Activated T-cell treated with anti-CD3 and anti-CD28 coated beads for 48 hours (primary cell): ENCODE data around the gene ZNF709.
"Not testable (repeated sequence)": the region's sequence is repeated elsewhere in the genome, so short reads cannot be mapped to it uniquely, and the experiment has no call there.

ENCODE experiments used
- DNase-seq: peaks from one replicate; pipeline ENCODE4 v3.0.0-alpha.2; 2020; ENCODE audit warnings: low read depth

Gene ZNF709

DNA sequence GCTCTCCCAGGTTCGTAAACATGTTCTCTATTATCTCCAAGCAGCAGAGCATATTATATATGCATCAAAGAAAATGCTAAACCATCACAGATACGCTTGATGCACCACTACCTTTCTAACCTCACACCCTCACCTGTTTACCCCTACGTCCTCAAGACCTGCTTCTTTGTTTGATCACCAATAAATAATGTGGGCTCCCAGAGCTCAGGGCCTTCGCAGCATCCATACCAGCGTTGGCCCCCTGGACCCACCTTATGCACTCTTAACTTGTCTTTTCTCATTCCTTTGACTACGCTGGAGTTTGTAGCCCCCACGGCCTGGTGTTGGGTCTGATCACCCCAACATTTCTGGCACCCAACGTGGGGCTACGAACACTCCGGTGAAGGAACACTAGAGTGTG is 33.8 kb downstream of the ZNF709 start:
- no peak for DNase-seq

- no peak for DNase-seq
Observed at GRCh38 chr19:12448808-12449207, 35.8 kb downstream of the ZNF709 start.

DNA sequence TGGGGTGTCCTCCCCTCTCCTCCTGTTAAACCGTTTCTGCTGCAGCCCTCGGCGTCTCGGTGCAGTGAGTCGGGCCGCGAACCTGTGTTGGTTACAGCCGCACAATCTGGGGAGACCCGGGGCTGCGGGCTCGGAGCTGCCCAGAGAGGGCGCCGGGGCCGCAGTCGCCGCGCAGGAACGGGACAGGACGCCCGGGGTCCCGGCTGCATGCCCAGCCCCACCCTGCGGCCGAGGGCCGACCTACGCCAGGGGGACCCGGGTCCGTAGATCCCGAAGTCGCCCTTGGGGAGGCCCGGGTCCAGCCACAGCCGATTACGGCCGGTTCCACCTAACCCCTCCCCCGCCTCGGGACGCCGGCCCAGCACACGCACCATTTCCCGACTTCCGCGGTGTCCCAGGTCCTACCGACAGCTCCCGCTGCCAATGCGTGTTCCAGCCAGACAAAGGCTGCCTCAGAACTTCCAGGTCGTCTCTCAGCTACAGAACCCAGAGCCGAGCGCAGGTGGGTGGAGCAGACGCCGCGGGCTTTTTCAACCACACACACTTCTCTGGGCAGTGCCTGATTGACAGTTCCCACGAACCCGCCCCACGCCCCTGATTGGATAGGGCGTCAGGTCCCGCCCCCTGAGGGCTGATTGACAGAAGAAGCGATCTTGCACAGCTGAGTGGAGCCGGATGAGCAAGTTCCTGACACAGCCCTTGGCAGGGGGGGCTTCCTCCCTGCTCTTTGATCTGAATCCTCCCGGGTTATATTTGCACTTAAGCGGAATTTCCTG is 43.9 kb downstream of the ZNF709 start, which contains the start of gene ZNF443:
Gene ZNF443 (minus strand): TSS at position 481 of the 776 bp plus-strand sequence. CDS start 107 bp downstream, at position 374.
- peak; percentile 99 for DNase-seq

- DNase-seq, result peak; percentile 50
Observed at GRCh38 chr19:12439686-12440540, 44.7 kb downstream of the ZNF709 start.

GRCh38 chr19:12430726-12431299 is 53.8 kb downstream of the ZNF709 start:
- not testable (repeated sequence) for DNase-seq

GRCh38 chr19:12425888-12426274 is 58.7 kb downstream of the ZNF709 start:
- no peak for DNase-seq

GRCh38 chr19:12425236-12425887 is 59.3 kb downstream of the ZNF709 start:
- DNase-seq, result no peak

DNA sequence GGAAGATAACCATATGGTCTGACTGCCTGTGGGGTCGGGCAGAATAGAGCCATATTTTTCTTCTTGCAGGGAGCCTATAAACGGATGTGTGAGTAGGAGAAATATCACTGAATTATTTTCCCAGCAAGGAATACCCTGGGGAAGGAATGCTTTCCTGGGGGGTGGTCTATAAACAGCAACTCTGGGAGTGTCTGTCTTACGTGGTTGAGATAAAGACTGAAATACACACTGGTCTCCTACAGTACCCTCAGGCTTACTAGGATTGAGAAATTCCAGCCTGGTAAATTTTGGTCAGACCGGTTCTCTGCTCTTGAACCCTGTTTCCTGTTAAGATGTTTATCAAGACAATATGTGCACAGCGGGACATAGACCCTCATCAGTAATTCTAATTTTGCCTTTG is 67.3 kb downstream of the ZNF709 start:
- DNase-seq, result not testable (repeated sequence)

- DNase-seq, result no peak
Observed at GRCh38 chr19:12411893-12412292, 72.7 kb downstream of the ZNF709 start.
